Mucosa of rectum (tissue), 2 donors: ENCODE results near the gene LRMDA.
A peak's percentile ranks its signal among the peaks of the same experiment; 100 is the strongest.

Experiments
- H3K27ac ChIP-seq, 2 donors: one replicate each; pipeline ENCODE4 v1.7.0; 2013; ENCODE audit warnings: inconsistent platforms in 2 of 2, low read depth in 2 of 2, low read length in 2 of 2
- H3K27me3 ChIP-seq, 2 donors: one replicate each; pipeline ENCODE4 v1.7.0; 2013; ENCODE audit warnings: low read length in 2 of 2; ENCODE audit not compliant: control insufficient read depth in 2 of 2, insufficient read depth in 2 of 2
- H3K36me3 ChIP-seq, 2 donors: one replicate each; pipeline ENCODE4 v1.7.0; 2013; ENCODE audit warnings: low read length in 2 of 2; ENCODE audit not compliant: control insufficient read depth in 2 of 2, insufficient read depth in 2 of 2
- H3K4me1 ChIP-seq, 2 donors: one replicate each; pipeline ENCODE4 v1.7.0; 2013; ENCODE audit warnings: low read length in 2 of 2, mild to moderate bottlenecking in 1 of 2; ENCODE audit not compliant: control insufficient read depth in 2 of 2, insufficient read depth in 2 of 2
- H3K4me3 ChIP-seq, 2 donors: one replicate each; pipeline ENCODE4 v1.7.0; 2013; ENCODE audit warnings: low read length in 2 of 2
- H3K9ac ChIP-seq, 2 donors: one replicate each; pipeline ENCODE4 v1.7.0; 2013; ENCODE audit warnings: low read length in 2 of 2, low read depth in 1 of 2, mild to moderate bottlenecking in 1 of 2
- H3K9me3 ChIP-seq, 2 donors: one replicate each; pipeline ENCODE4 v1.7.0; 2013; ENCODE audit warnings: low read length in 2 of 2; ENCODE audit not compliant: control insufficient read depth in 2 of 2
- donor health status: healthy.
- donor health status: Normal muscosa, but diverticular disease.

The LRMDA gene

GRCh38 chr10:75788394-75789205 is 357.2 kb downstream of the LRMDA start:
- Histone ChIP-seq H3K9me3 (no peaks in the 10 kb centered on the region), H3K4me1 (peaks cover 5 to 11% of the 10 kb centered on the region in 2 donors), H3K9ac (no peak overlapping the region), H3K36me3 (no peaks in the 10 kb centered on the region), H3K27ac (no peak overlapping the region), H3K27me3 (no peaks in the 10 kb centered on the region), H3K4me3 (peak overlapping the region in 1 of 2 donors; percentile 39)

- Histone ChIP-seq H3K36me3 (no peaks in the 10 kb centered on the region), H3K27me3 (no peaks in the 10 kb centered on the region), H3K4me3 (no peak overlapping the region), H3K9ac (no peak overlapping the region), H3K9me3 (no peaks in the 10 kb centered on the region), H3K27ac (no peak overlapping the region), H3K4me1 (peaks cover 0 to 3% of the 10 kb centered on the region in 2 donors)
Measured at GRCh38 chr10:75793848-75794247, 362.4 kb downstream of the LRMDA start.

DNA sequence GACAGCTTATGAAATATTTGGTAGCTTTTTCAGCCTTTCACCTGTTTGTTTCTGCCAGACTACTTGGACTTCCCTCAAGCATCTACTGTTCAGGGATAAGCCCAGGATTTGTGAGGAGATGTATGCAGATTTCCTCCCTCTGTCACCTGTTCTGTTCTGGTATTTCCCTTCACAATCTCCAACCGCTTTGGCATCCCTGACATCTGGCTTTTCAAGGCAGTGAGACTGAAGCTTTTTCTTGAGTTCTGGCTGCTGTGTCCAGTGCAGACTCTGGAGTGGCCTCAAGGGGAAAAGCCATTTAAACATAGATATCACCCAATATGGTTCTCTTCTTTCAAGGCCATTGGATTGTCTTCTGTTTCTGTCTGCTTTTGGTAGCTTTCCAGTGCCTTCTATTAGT is 369.7 kb downstream of the LRMDA start:
- H3K9me3 ChIP-seq: no peaks in the 10 kb centered on the region
- H3K9ac ChIP-seq: no peak overlapping the region
- H3K36me3 ChIP-seq: no peaks in the 10 kb centered on the region
- H3K27me3 ChIP-seq: no peaks in the 10 kb centered on the region
- H3K27ac ChIP-seq: no peak overlapping the region
- H3K4me3 ChIP-seq: no peak overlapping the region
- no peaks in the 10 kb centered on the region for H3K4me1 ChIP-seq

GRCh38 chr10:75801661-75802060 is 370.2 kb downstream of the LRMDA start:
- H3K4me1 ChIP-seq: no peaks in the 10 kb centered on the region
- no peak overlapping the region for H3K4me3 ChIP-seq
- no peaks in the 10 kb centered on the region for H3K36me3 ChIP-seq
- no peaks in the 10 kb centered on the region for H3K27me3 ChIP-seq
- H3K9ac ChIP-seq: no peak overlapping the region
- H3K27ac ChIP-seq: no peak overlapping the region
- H3K9me3 ChIP-seq: no peaks in the 10 kb centered on the region

- no peaks in the 10 kb centered on the region for H3K9me3 ChIP-seq
- no peak overlapping the region for H3K9ac ChIP-seq
- H3K4me1 ChIP-seq: no peaks in the 10 kb centered on the region
- H3K36me3 ChIP-seq: no peaks in the 10 kb centered on the region
- H3K27me3 ChIP-seq: no peaks in the 10 kb centered on the region
- no peak overlapping the region for H3K27ac ChIP-seq
- H3K4me3 ChIP-seq: no peak overlapping the region
Measured at GRCh38 chr10:75803121-75803520, 371.7 kb downstream of the LRMDA start.

DNA sequence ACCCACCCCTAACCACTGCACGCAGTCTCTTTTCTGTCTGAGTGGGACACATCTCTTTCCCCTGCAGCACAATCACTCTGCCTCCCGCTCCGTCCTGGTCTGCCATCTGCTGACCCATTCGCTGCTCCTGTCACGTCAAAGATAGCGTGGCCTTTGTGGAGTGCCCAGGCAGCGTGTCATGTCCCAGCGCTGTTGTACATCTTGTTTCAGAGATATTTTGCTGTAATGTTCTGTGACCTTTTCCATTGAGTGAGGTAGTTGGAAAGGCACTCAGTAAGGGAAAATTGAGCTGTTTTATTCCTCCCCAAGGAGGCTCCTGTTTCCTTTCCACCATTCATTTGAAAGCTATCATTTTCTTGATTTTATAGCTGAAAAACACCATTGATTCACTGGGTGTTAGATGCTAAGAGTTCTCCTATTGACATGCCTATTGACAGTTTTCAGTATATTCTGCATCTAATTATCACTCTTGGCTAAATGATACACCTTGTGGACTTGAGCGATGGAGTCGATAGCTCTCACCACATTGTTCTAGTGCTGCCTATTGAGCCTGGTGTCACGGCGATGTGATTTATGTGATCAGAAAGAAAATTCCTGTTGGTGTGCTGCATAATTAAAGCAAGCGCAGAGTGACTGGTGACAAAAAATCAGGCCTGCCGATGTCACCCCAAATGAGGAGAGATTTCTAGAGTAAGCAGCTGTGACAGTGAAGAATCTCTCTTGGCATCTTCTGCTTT is 372.6 kb downstream of the LRMDA start:
- Histone ChIP-seq H3K36me3 (no peaks in the 10 kb centered on the region), H3K27me3 (no peaks in the 10 kb centered on the region), H3K9ac (no peak overlapping the region), H3K9me3 (no peaks in the 10 kb centered on the region), H3K4me1 (no peaks in the 10 kb centered on the region), H3K4me3 (no peak overlapping the region), H3K27ac (no peak overlapping the region)

GRCh38 chr10:75806186-75806585 is 374.8 kb downstream of the LRMDA start:
- Histone ChIP-seq H3K27me3 (no peaks in the 10 kb centered on the region), H3K9me3 (no peaks in the 10 kb centered on the region), H3K27ac (no peak overlapping the region), H3K4me3 (no peak overlapping the region), H3K4me1 (no peaks in the 10 kb centered on the region), H3K36me3 (no peaks in the 10 kb centered on the region), H3K9ac (no peak overlapping the region)

- Histone ChIP-seq H3K36me3 (no peaks in the 10 kb centered on the region), H3K27me3 (no peaks in the 10 kb centered on the region), H3K4me1 (no peaks in the 10 kb centered on the region), H3K27ac (no peak overlapping the region), H3K9me3 (no peaks in the 10 kb centered on the region), H3K4me3 (no peak overlapping the region), H3K9ac (no peak overlapping the region)
Measured at GRCh38 chr10:75807456-75807855, 376.0 kb downstream of the LRMDA start.

DNA sequence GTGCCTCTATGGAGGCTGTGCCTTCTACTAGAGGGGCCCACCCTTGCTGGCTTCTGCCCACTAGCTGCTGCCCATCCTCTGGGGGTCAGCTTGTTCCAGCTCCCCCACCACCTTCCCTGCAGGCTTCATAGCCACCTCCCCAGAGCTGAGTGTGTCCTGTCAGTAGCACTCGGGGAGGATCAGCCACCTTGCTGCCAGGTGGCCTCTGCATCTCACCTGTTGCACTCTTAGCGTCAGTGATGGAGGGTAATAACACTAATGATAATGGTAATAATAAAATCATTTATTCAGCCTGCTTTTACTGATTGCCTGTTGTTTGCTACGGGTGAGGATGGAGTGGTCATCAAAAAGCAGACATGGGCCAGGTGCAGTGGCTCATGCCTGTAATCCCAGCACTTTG is 377.6 kb downstream of the LRMDA start:
- no peaks in the 10 kb centered on the region for H3K9me3 ChIP-seq
- H3K9ac ChIP-seq: no peak overlapping the region
- no peaks in the 10 kb centered on the region for H3K36me3 ChIP-seq
- no peaks in the 10 kb centered on the region for H3K4me1 ChIP-seq
- H3K27ac ChIP-seq: no peak overlapping the region
- H3K27me3 ChIP-seq: no peaks in the 10 kb centered on the region
- H3K4me3 ChIP-seq: no peak overlapping the region

DNA sequence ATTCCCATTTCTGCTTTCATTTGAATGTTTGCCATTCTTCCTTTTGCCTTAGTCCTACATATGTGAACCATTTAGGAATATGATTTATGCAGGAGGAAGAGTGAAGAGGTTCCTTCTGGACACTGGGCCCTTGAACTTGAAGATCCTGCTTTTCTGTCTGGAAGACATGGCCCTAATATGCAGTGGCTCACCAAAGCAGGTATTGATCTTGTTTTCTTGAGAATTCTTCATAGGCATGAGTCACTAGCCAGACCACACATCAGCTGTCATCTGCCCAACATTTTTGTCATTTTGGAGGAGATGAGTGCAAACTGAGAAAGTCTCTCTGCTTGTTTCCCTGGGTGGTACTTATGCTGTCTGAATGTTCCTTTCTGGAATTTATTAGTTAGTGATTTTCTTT is 382.6 kb downstream of the LRMDA start:
- no peak overlapping the region for H3K27ac ChIP-seq
- H3K9me3 ChIP-seq: no peaks in the 10 kb centered on the region
- no peaks in the 10 kb centered on the region for H3K36me3 ChIP-seq
- H3K4me3 ChIP-seq: no peak overlapping the region
- H3K9ac ChIP-seq: no peak overlapping the region
- no peaks in the 10 kb centered on the region for H3K4me1 ChIP-seq
- H3K27me3 ChIP-seq: no peaks in the 10 kb centered on the region
